Coronary artery (tissue), 2 donors: ENCODE results near the gene HOXC9.

Experiments
- DNase-seq: peaks from one replicate; pipeline ENCODE4 v3.0.0-alpha.2; 2017; ENCODE audit warnings: low spot score
- H3K27ac ChIP-seq, 2 donors: fragments of 200-600 bp; sonication (generic); one replicate each; pipeline ENCODE4 v1.5.1; 2016 to 2019
- H3K4me3 ChIP-seq: fragments of 200-600 bp; sonication (generic); 2 replicates; pipeline ENCODE4 v1.5.1; 2016; ENCODE audit warnings: mild to moderate bottlenecking, moderate library complexity
- TF ChIP-seq, protein P1 (sequence below): fragments of 200-600 bp; sonication (generic); IDR thresholded peaks from one replicate; pipeline ENCODE4 v1.5.1; 2019; ENCODE audit warnings: antibody characterized with exemption

HOXC9 gene

GRCh38 chr12:54045868-54046521 lies 46.0 kb downstream of the HOXC9 start:
- Histone ChIP-seq H3K27ac (no peak overlapping the region), H3K4me3 (no peak overlapping the region)
- TF ChIP-seq, protein P1, sequence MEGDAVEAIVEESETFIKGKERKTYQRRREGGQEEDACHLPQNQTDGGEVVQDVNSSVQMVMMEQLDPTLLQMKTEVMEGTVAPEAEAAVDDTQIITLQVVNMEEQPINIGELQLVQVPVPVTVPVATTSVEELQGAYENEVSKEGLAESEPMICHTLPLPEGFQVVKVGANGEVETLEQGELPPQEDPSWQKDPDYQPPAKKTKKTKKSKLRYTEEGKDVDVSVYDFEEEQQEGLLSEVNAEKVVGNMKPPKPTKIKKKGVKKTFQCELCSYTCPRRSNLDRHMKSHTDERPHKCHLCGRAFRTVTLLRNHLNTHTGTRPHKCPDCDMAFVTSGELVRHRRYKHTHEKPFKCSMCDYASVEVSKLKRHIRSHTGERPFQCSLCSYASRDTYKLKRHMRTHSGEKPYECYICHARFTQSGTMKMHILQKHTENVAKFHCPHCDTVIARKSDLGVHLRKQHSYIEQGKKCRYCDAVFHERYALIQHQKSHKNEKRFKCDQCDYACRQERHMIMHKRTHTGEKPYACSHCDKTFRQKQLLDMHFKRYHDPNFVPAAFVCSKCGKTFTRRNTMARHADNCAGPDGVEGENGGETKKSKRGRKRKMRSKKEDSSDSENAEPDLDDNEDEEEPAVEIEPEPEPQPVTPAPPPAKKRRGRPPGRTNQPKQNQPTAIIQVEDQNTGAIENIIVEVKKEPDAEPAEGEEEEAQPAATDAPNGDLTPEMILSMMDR: no peak
- no peak for DNase-seq

DNA sequence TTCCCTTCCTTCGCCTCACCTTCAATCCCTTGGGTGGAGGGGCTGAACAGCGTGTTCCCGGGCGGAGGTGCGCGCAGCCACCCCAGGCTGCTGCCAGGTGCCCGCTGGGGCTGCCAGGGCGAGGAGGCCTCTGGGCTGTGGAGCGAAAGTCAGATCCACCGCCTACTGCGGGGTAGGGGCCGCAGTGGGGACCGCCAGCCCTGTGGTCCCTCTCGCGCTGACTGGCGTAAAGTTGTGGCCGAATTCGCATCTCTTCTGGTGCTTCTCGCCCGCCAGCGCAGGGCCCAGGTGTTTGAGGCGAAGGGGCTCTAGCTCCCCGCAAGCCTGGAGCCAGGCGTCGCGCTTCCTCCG lies 46.8 kb downstream of the HOXC9 start:
- peak overlapping the region; percentile 48 for H3K4me3 ChIP-seq
- DNase-seq: no peak
- TF ChIP-seq, protein P1: no peak
- H3K27ac ChIP-seq: no peak overlapping the region

DNA sequence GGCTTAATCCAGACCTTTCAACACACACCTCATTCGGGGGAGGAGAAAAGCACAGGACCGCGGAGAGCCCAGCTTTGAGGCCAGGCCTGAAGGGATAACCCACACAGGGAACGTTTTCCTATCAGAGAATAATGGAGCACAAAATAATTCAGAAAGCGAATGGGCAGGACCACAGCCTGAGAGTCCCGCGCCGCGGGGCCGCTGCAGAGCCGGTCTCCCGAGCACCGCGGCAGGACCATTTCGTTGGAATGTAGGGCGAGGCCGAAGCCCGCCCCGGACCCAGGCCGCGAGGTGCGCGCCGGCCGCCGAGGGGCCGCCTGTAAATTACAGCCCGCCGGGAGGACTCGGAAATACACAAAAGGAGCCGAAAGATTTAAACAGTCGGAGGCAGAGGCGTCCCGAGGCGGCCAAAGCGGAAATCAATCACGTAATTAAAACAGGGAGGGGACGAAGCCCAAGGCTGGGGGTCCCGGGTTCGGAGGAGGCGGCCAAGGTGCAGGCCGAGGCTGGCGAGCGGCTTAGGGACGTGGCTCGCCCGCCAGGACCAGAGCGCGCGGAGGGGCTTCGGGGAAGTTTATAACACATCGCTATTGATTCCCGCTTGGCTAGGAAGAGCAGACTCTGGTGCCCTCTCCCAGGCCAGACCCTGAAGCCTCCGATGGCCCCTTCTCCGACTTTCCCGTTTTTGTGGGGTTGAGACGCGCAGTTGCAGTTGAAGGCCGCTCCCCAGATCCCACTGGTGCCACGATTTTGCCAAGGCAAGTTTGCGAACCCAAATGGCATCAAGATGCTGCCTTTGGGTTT lies 47.4 kb downstream of the HOXC9 start:
- TF ChIP-seq, protein P1: no peak

DNA sequence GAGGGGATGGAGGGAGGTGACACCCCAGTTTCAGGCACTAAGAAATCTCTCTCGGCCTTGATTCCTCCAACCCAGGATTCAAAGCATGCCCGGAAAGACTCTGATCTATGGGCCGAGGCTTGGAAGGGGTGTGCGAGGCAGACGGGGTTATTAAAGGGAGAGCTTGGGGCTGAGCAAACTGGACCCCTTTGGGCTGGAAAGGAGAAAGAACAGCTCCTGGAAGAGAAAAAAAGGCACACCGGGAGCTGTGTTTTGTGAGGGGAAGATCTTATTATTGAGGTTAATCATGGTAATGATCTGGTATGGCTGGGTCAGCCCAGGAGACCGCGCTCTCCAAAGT lies 48.0 kb downstream of the HOXC9 start:
- no peak for DNase-seq
- Histone ChIP-seq H3K4me3 (no peak overlapping the region), H3K27ac (no peak overlapping the region)
- TF ChIP-seq, protein P1: no peak

More for the DNA sequence above, 47.4 kb downstream of the HOXC9 start:
- Histone ChIP-seq H3K27ac (no peak overlapping the region), H3K4me3 (peak overlapping the region; percentile 48)
- no peak for DNase-seq

GRCh38 chr12:54048406-54049093 lies 48.6 kb downstream of the HOXC9 start:
- Histone ChIP-seq H3K4me3 (no peak overlapping the region), H3K27ac (no peak overlapping the region)
- TF ChIP-seq, protein P1: no peak
- no peak for DNase-seq

DNA sequence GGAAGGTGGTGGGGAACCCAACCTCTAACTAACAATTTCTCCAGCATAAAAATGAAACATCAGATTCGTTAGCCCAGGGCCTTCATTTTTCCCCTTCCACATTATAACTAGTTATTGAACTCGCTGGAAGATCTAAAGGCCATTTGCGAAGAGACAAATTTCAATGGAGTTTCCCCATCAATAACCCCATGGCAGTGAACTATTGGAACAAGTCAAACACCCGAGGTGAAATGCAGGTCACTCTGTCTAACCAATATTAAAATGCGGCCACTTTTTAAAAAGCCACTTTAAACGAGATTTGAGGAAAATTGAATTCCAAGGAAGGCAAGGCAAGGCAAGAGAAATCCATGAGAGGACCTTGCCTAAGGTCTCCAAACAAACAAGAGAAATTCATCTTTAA lies 49.1 kb downstream of the HOXC9 start:
- TF ChIP-seq, protein P1: no peak
- Histone ChIP-seq H3K27ac (no peak overlapping the region), H3K4me3 (no peak overlapping the region)
- DNase-seq: no peak
